ENCODE data around the gene UNC5A.

Gene UNC5A

GRCh38 chr5:176875014-176875550, 64.7 kb downstream of the UNC5A start:
- TF ChIP-seq ZNF350 (tag by site-specific recombination; IDR thresholded peaks at IDR 0.05) = no peak
- no peak for TF ChIP-seq ZNF48 (tag by site-specific recombination; IDR thresholded peaks at IDR 0.05)
- TF ChIP-seq ZNF423 (tag by site-specific recombination; IDR thresholded peaks at IDR 0.05) = no peak
- no peak for TF ChIP-seq ZNF530 (tag by site-specific recombination; IDR thresholded peaks at IDR 0.05; ENCODE audit: low read depth)
- no peak for TF ChIP-seq ZNF10 (tag by site-specific recombination; IDR thresholded peaks at IDR 0.05)
- TF ChIP-seq ZNF292 (tag by site-specific recombination; IDR thresholded peaks at IDR 0.05; ENCODE audit: borderline replicate concordance, low read depth) = no peak
- TF ChIP-seq EGR2 (tag by site-specific recombination; IDR thresholded peaks at IDR 0.05; ENCODE audit: low read depth) = peak; percentile 92
- no peak for TF ChIP-seq ZNF837 (tag by site-specific recombination; IDR thresholded peaks at IDR 0.05)
- no peak for TF ChIP-seq ZNF785 (tag by site-specific recombination; IDR thresholded peaks at IDR 0.05)
- TF ChIP-seq ZFHX2 (tag by site-specific recombination; conservative IDR thresholded peaks at IDR 0.05) = peak; percentile 94
- TF ChIP-seq SP3 (tag by site-specific recombination; IDR thresholded peaks at IDR 0.05) = no peak
- no peak for TF ChIP-seq TRIM28 (IDR thresholded peaks at IDR 0.05; ENCODE audit: borderline replicate concordance, low read length)
- CTCF ChIA-PET = interaction anchor here (0.9 to 1.4 kb wide), 2 partner anchors 197 to 214 kb away, joined by 3 to 5 read pairs; no protein-coding TSS in a partner anchor
- POLR2A ChIA-PET = interaction anchor here (0.7 kb wide), 1 partner anchor 49 kb away, joined by 3 read pairs; no protein-coding TSS in a partner anchor
- no peak overlapping the region for H3K27ac ChIP-seq (ENCODE audit: extremely low read depth, low read depth, low read length)
- no peaks in the 10 kb centered on the region for H3K9me3 ChIP-seq (ENCODE audit: control insufficient read depth, insufficient read depth, low read depth, low read length)
- H3K4me1 ChIP-seq (ENCODE audit: control insufficient read depth, insufficient read depth, low read length) = no peaks in the 10 kb centered on the region
- no peak overlapping the region for H3K4me3 ChIP-seq (ENCODE audit: low read depth, low read length)
- H3K36me3 ChIP-seq (ENCODE audit: control insufficient read depth in 2 of 2, insufficient read depth in 1 of 2, low read length in 2 of 2) = no peaks in the 10 kb centered on the region

GRCh38 chr5:176875783-176876505, 65.6 kb downstream of the UNC5A start:
- TF ChIP-seq EGR2 (tag by site-specific recombination; IDR thresholded peaks at IDR 0.05; ENCODE audit: low read depth) (no peak), ZIC2 (tag by site-specific recombination; IDR thresholded peaks at IDR 0.05) (0 out of 2 replicates have a peak, but pooled peaks have one; percentile 10)
- Histone ChIP-seq H3K36me3 (ENCODE audit: control insufficient read depth in 2 of 2, insufficient read depth in 1 of 2, low read length in 2 of 2) (no peaks in the 10 kb centered on the region), H3K4me3 (ENCODE audit: low read depth, low read length) (no peak overlapping the region), H3K27ac (ENCODE audit: extremely low read depth, low read depth, low read length) (no peak overlapping the region), H3K9me3 (ENCODE audit: control insufficient read depth, insufficient read depth, low read depth, low read length) (no peaks in the 10 kb centered on the region), H3K4me1 (ENCODE audit: control insufficient read depth, insufficient read depth, low read length) (no peaks in the 10 kb centered on the region)
- CTCF ChIA-PET = interaction anchor here (0.6 kb wide), 1 partner anchor 72 kb away, joined by 4 read pairs; no protein-coding TSS in a partner anchor
- POLR2A ChIA-PET = interaction anchor here (0.7 kb wide), 1 partner anchor 50 kb away, joined by 3 read pairs; no protein-coding TSS in a partner anchor

GRCh38 chr5:176876506-176877431, 66.4 kb downstream of the UNC5A start:
- ChIA-PET CTCF (interaction anchor here (0.6 kb wide), 1 partner anchor 71 kb away, joined by 4 read pairs; no protein-coding TSS in a partner anchor), POLR2A (no interaction called here)
- H3K4me3 ChIP-seq (ENCODE audit: low read depth, low read length) = no peak overlapping the region
- H3K4me1 ChIP-seq (ENCODE audit: control insufficient read depth, insufficient read depth, low read length) = no peaks in the 10 kb centered on the region
- no peaks in the 10 kb centered on the region for H3K9me3 ChIP-seq (ENCODE audit: control insufficient read depth, insufficient read depth, low read depth, low read length)
- TF ChIP-seq ZSCAN18 (tag by site-specific recombination; IDR thresholded peaks at IDR 0.05) (no peak), ZNF510 (tag by site-specific recombination; IDR thresholded peaks at IDR 0.05; ENCODE audit: insufficient replicate concordance) (no peak), ZNF521 (tag by site-specific recombination; IDR thresholded peaks at IDR 0.05) (no peak), ZBTB17 (tag by site-specific recombination; IDR thresholded peaks at IDR 0.05) (no peak), ZNF311 (tag by site-specific recombination; IDR thresholded peaks at IDR 0.05; ENCODE audit: borderline replicate concordance) (no peak), HIC1 (tag by site-specific recombination; IDR thresholded peaks at IDR 0.05) (no peak)
- no peaks in the 10 kb centered on the region for H3K36me3 ChIP-seq (ENCODE audit: control insufficient read depth in 2 of 2, insufficient read depth in 1 of 2, low read length in 2 of 2)
- no peak overlapping the region for H3K27ac ChIP-seq (ENCODE audit: extremely low read depth, low read depth, low read length)
